D721Med (cell line): ENCODE measurements around the gene RPS6KL1.

ENCODE experiments used
- DNase-seq: peaks from one replicate; pipeline ENCODE4 v3.0.0; 2011; ENCODE audit warnings: low spot score; ENCODE audit not compliant: insufficient read length
- FAIRE-seq: peaks from 2 replicates; lab custom pipeline; 2011; peaks lifted over from hg19 to GRCh38; lab: Jason Lieb, UNC
- TF ChIP-seq, protein P1 (sequence below): IDR thresholded peaks from 2 replicates; pipeline ENCODE4 v1.5.1; 2012; ENCODE audit warnings: mild to moderate bottlenecking, control low read depth; ENCODE audit not compliant: insufficient read depth; ENCODE audit errors: missing control alignments

RPS6KL1 gene

DNA sequence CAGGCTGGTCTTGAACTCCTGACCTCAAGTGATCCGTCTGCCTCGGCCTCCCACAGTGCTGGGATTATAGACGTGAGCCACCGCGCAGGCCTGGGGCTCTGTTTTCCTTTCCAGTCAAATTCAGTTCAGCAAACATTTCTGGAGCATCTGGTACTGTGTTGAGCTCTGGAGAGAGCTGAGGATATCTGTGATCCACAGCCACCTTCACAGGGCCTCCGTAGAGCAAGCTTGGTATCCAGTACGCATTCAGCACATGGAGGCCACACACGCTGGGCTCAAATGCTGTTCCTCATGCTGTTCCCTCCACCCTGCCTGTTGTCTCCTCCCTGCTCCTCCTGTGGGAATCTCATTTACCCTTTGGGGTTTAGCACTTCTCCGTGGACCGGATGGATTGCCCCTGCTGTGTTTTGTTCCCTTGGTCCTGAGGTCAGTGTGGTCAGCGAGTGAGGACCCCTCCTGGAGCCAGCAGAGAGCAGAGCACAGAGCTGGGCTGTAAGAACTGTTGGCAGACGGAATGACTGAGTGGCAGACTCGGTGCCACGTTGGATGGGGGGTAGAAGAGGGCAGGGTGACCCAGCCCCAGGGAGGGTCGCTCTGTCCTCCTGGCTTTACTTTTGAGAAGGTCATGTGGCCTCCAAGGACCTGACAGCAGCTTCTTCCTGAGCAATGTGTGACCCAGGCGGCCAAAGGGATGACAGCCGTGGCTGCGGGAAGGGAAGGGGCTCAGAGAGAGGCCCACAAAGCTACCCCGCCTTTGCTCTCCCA is 891 bp downstream of the RPS6KL1 start:
- TF ChIP-seq, protein P1, sequence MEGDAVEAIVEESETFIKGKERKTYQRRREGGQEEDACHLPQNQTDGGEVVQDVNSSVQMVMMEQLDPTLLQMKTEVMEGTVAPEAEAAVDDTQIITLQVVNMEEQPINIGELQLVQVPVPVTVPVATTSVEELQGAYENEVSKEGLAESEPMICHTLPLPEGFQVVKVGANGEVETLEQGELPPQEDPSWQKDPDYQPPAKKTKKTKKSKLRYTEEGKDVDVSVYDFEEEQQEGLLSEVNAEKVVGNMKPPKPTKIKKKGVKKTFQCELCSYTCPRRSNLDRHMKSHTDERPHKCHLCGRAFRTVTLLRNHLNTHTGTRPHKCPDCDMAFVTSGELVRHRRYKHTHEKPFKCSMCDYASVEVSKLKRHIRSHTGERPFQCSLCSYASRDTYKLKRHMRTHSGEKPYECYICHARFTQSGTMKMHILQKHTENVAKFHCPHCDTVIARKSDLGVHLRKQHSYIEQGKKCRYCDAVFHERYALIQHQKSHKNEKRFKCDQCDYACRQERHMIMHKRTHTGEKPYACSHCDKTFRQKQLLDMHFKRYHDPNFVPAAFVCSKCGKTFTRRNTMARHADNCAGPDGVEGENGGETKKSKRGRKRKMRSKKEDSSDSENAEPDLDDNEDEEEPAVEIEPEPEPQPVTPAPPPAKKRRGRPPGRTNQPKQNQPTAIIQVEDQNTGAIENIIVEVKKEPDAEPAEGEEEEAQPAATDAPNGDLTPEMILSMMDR: no peak
- FAIRE-seq: no peak
- DNase-seq: no peak

DNA sequence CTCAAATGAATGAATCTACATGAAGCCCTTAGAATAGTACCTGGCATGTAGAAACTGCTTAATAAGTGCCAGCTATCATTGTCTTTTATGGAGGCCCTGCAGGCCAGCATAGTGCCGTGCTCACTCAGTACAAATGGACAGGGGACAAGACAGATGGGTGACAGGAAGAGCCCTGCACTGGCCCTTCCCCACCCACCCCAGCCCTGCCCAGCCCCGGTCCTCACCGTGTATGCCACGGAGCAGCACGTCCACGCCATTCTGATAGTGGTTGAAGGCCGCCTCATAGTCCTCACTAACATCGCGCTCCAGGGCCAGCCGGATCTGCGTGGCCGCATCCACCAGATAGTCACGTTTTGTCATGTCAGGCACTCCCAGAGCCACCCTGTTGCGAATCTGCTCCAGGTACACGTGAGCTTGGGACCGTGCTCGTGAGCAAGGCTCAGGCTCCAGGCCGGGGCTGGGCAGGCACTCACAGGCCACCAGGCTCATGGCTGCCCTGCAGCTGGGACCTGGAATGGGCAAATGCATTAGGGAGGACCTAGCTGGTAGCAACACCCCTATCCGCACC is 1.9 kb downstream of the RPS6KL1 start:
- FAIRE-seq (no peak), DNase-seq (no peak)
- TF ChIP-seq, protein P1: no peak

DNA sequence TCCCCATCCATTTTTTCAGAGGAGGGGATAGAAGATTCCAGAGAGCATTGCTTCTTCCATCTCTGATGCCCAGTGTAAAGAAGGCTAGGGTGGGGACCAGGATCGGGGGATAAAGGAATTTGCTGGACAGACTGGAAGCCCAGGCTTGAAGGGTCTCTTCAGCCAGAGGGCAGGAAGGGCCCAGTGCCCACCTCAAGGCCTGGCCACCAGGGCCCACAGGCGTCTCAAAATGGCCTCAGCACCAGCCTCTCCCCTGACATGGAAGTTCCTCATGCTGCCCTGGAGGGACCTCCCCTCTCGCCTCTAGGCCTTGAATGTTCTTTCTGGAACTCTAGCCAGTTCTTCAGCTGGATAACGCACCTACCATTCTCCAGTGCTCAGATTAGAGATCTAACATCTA is 2.8 kb downstream of the RPS6KL1 start:
- DNase-seq (no peak), FAIRE-seq (no peak)
- TF ChIP-seq, protein P1: no peak

DNA sequence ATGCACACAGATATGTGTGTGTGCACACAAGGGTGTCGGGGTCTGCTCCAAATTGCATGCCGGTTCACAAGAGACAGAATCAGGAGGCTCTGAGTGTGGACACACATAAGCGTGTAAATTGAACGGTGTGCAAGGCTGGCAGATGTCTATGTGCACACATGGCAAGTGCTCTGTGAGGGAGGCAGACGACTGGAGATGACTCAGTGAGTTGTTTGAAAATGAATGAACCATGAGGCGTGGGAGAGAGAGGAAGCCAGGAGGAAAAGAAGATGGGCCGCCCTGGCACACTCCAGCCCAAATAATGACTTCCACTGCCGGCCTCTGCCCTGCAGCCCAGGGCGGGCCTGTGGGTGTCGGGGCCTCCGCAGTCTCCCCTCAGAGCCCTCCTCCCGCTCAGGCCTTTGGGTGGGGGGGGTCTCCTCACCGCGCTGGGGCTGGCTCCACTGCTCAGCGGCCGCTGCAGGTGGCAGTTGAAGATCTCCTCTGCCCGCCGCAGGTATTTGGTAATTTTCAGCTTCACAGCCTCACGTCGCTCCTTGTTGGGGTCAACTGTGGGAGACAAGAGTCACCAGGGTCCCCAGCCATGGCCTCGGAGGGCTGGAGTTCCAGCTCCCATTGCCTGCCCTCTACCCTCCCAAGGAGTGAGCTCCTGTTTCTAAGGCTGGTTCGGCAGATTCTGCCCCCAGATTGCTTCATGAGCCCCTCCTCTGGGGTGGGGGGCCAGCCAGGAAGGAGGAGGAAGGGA is 3.5 kb downstream of the RPS6KL1 start:
- FAIRE-seq (no peak), DNase-seq (no peak)
- TF ChIP-seq, protein P1: no peak

DNA sequence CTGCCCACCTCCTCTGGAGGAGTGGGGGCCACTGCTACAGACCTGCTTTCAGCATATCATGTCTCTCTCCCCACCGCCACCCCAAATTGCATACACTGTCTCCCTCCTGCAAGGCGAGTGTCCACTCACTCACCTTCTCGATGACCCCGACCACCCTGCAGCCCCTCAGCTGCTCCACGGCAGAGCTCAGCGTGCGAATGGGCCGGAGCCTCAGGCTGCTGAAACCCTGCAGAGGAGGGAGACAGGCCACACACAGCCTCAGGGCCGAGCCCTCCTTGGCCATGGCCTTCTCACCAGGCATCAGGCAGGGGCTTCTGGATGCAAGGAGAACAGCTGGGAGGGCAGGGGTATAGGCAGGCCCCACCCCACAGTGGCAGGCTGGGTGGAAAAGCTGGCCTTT is 4.7 kb downstream of the RPS6KL1 start:
- FAIRE-seq: no peak
- DNase-seq: no peak
- TF ChIP-seq, protein P1: no peak

DNA sequence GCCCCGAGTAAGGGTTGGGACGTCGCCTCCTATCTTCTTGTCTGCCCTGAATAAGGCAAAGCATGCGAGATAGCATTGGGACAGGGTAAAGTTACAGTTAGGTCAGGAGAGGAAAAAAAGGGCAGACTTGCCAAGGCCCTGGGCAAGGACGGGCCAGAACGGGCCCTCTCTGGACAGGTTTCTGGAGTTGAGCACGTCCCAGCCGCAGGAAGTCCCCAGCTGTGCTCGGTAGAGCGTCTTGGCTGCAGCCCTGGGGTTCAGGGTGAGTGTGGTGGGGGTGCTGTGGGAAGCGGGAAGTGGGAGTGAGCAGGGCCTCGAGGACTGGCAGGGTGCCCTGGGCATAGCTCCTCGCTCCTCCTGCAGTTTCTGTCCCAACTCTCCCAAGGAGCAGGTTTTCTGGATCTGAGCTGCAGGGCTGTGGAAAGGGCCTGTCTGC is 5.4 kb downstream of the RPS6KL1 start:
- DNase-seq: no peak
- no peak for FAIRE-seq
- TF ChIP-seq, protein P1: no peak
